Hepatocyte (in vitro differentiated cells): ENCODE measurements around the gene CFAP54. TPM values are rescaled to one million over a fixed set of nuclear protein-coding genes. Genes with fewer than 3 reads are reported as not detected.
A peak's percentile ranks its signal among the peaks of the same experiment; 100 is the strongest.

Experiments used
- DNase-seq: peaks from one replicate; pipeline ENCODE4 v3.0.0-alpha.2; 2016; ENCODE audit warnings: low spot score
- H2AFZ ChIP-seq: fragments of 200-600 bp; sonication (generic); 2 replicates; pipeline ENCODE4 v1.6.0; 2016; ENCODE audit warnings: antibody characterized with exemption, mild to moderate bottlenecking
- H3K27ac ChIP-seq: fragments of 200-600 bp; sonication (generic); 2 replicates; pipeline ENCODE4 v1.5.1; 2016; ENCODE audit warnings: mild to moderate bottlenecking
- H3K27me3 ChIP-seq: fragments of 200-600 bp; sonication (generic); 2 replicates; pipeline ENCODE4 v1.6.1; 2016
- H3K36me3 ChIP-seq: fragments of 200-600 bp; sonication (generic); replicated peaks from 2 replicates; pipeline ENCODE4 v1.5.1; 2016; ENCODE audit warnings: low read depth; ENCODE audit not compliant: insufficient read depth
- H3K4me1 ChIP-seq: fragments of 200-600 bp; sonication (generic); 2 replicates; pipeline ENCODE4 v1.5.1; 2016; ENCODE audit warnings: mild to moderate bottlenecking, moderate library complexity; ENCODE audit not compliant: insufficient read depth
- H3K4me2 ChIP-seq: fragments of 200-600 bp; sonication (generic); 2 replicates; pipeline ENCODE4 v1.6.0; 2016
- H3K4me3 ChIP-seq: fragments of 200-600 bp; sonication (generic); 2 replicates; pipeline ENCODE4 v1.5.1; 2016; ENCODE audit warnings: mild to moderate bottlenecking
- H3K79me2 ChIP-seq: fragments of 200-600 bp; sonication (generic); 2 replicates; pipeline ENCODE4 v1.6.0; 2017; ENCODE audit warnings: mild to moderate bottlenecking
- H3K9me2 ChIP-seq: fragments of 200-600 bp; sonication (generic); replicated peaks from 2 replicates; pipeline ENCODE4 v1.6.0; 2017; ENCODE audit warnings: mild to moderate bottlenecking; ENCODE audit not compliant: insufficient read depth
- H3K9me3 ChIP-seq: fragments of 200-600 bp; sonication (generic); 2 replicates; pipeline ENCODE4 v1.5.1; 2016; ENCODE audit warnings: low read depth, mild to moderate bottlenecking
- H4K20me1 ChIP-seq: fragments of 200-600 bp; sonication (generic); 2 replicates; pipeline ENCODE4 v1.6.0; 2016; ENCODE audit warnings: mild to moderate bottlenecking; ENCODE audit not compliant: insufficient read depth, poor library complexity, severe bottlenecking
- CTCF ChIP-seq: fragments of 200-600 bp; sonication (generic); IDR thresholded peaks from 2 replicates; pipeline ENCODE4 v1.5.1; 2016; ENCODE audit warnings: antibody characterized with exemption, mild to moderate bottlenecking; ENCODE audit not compliant: poor library complexity
- EZH2 ChIP-seq: fragments of 200-600 bp; sonication (generic); IDR thresholded peaks from 2 replicates; pipeline ENCODE4 v1.6.1; 2016; ENCODE audit warnings: antibody characterized with exemption, mild to moderate bottlenecking, borderline replicate concordance
- EZH2phosphoT487 ChIP-seq: fragments of 200-600 bp; sonication (generic); IDR thresholded peaks from one replicate; pipeline ENCODE4 v1.6.1; 2018; ENCODE audit warnings: antibody characterized with exemption, mild to moderate bottlenecking, low read depth, moderate library complexity; ENCODE audit not compliant: unreplicated experiment, severe bottlenecking
- WGBS: methylation state at CpG from one replicate; pipeline ENCODE4 v1.1.6; 2016; ENCODE audit warnings: low lambda C conversion rate; ENCODE audit errors: missing lambda C conversion rate; 5-methylcytosine and 5-hydroxymethylcytosine counted together
- polyA plus RNA-seq: library from polyadenylated mRNA; unstranded; fragments of >200 nt; fragmentation: Nextera tagmentation; extraction: Ambion mirVana; gene quantifications from 2 replicates; pipeline ENCODE4 v1.2.1, GENCODE V29; 2016
- total RNA-seq: library from RNA; depleted of rRNA; stranded (reverse); fragments of >200 nt; gene quantifications from 2 replicates; pipeline ENCODE4 v1.2.3, GENCODE V29; 2014

Gene CFAP54
- total and polyA plus RNA-seq, 2 experiments from 2014 or later, result 0.64 to 0.67 TPM

- H3K27ac ChIP-seq, result no peak overlapping the region
- H3K4me1 ChIP-seq, result no peaks in the 10 kb centered on the region
- peaks cover 2% of the 10 kb centered on the region for H3K27me3 ChIP-seq
- no peak overlapping the region for H3K4me2 ChIP-seq
- H3K9me2 ChIP-seq, result no peaks in the 10 kb centered on the region
- H3K4me3 ChIP-seq, result no peak overlapping the region
- no peak for TF ChIP-seq EZH2
- no peak for TF ChIP-seq CTCF
- no peak for TF ChIP-seq EZH2phosphoT487
- H4K20me1 ChIP-seq, result no peaks in the 10 kb centered on the region
- H3K9me3 ChIP-seq, result no peaks in the 10 kb centered on the region
- H3K79me2 ChIP-seq, result no peaks in the 10 kb centered on the region
- DNase-seq, result no peak
- H2AFZ ChIP-seq, result no peak overlapping the region
- no peaks in the 10 kb centered on the region for H3K36me3 ChIP-seq
- WGBS, result 75% methylated on average over 3 of the region's 3 CpGs
Measured at GRCh38 chr12:96897421-96897820, 408.0 kb downstream of the CFAP54 start.

DNA sequence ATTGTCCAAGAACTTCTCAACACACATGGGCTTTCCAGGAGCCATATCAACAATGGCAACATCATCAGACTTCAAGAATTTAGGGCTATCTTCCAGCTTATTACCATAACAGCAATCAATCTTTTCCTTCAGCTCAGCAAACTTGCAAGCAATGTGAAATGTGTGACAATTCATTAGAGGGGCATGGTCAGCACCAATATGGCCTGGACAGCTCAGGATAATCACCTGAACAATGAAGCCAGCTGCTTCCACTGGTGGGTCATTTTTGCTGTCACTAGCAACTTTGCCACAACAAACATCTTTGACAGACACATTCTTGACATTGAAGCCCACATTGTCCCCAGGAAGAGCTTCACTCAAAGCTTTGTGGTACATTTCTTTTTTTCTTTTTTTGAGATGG, 411.8 kb downstream of the CFAP54 start:
- Histone ChIP-seq H3K9me2 (no peaks in the 10 kb centered on the region), H3K9me3 (no peaks in the 10 kb centered on the region), H3K27ac (no peak overlapping the region), H2AFZ (no peak overlapping the region), H3K36me3 (no peaks in the 10 kb centered on the region), H4K20me1 (no peaks in the 10 kb centered on the region), H3K4me3 (no peak overlapping the region), H3K27me3 (peaks cover 2% of the 10 kb centered on the region), H3K79me2 (no peaks in the 10 kb centered on the region), H3K4me1 (no peaks in the 10 kb centered on the region), H3K4me2 (no peak overlapping the region)
- DNase-seq, result no peak
- TF ChIP-seq EZH2 (no peak), CTCF (no peak)

- Histone ChIP-seq H3K4me1 (no peaks in the 10 kb centered on the region), H3K36me3 (no peaks in the 10 kb centered on the region), H3K9me3 (no peaks in the 10 kb centered on the region), H3K27ac (no peak overlapping the region), H3K4me3 (no peak overlapping the region), H3K9me2 (no peaks in the 10 kb centered on the region), H4K20me1 (no peaks in the 10 kb centered on the region), H3K4me2 (no peak overlapping the region), H2AFZ (no peak overlapping the region), H3K27me3 (peaks cover 2% of the 10 kb centered on the region), H3K79me2 (no peaks in the 10 kb centered on the region)
- DNase-seq, result no peak
- 94% methylated on average over 4 of the region's 4 CpGs for WGBS
- no peak for TF ChIP-seq CTCF
- no peak for TF ChIP-seq EZH2
- TF ChIP-seq EZH2phosphoT487, result no peak
Measured at GRCh38 chr12:96902076-96902475, 412.7 kb downstream of the CFAP54 start.

- H3K4me1 ChIP-seq, result no peaks in the 10 kb centered on the region
- H4K20me1 ChIP-seq, result no peaks in the 10 kb centered on the region
- TF ChIP-seq CTCF (no peak), EZH2phosphoT487 (no peak), EZH2 (no peak)
- 83% methylated on average over 9 of the region's 9 CpGs for WGBS
- DNase-seq, result no peak
- peak overlapping the region; percentile 89 for H3K27ac ChIP-seq
- no peaks in the 10 kb centered on the region for H3K9me3 ChIP-seq
- no peaks in the 10 kb centered on the region for H3K36me3 ChIP-seq
- H3K4me2 ChIP-seq, result peak overlapping the region; percentile 91
- peaks cover 37% of the 10 kb centered on the region for H3K79me2 ChIP-seq
- no peaks in the 10 kb centered on the region for H3K9me2 ChIP-seq
- H3K4me3 ChIP-seq, result peak overlapping the region; percentile 92
- no peaks in the 10 kb centered on the region for H3K27me3 ChIP-seq
- peak overlapping the region; percentile 99 for H2AFZ ChIP-seq
Measured at GRCh38 chr12:96906498-96906848, 417.1 kb downstream of the CFAP54 start.
